HepG2 (cell line): Measurements from ENCODE around the gene PANK4. TPM values are rescaled to one million over a fixed set of nuclear protein-coding genes. Genes with fewer than 3 reads are reported as not detected.
A peak's percentile ranks its signal among the peaks of the same experiment; 100 is the strongest.

Source experiments
- ATF7-NPFF ChIP-seq: sonication (generic); formaldehyde crosslinking; IDR thresholded peaks from 2 replicates; pipeline ENCODE4 v1.8.1; 2023; ENCODE audit warnings: mild to moderate bottlenecking, low read depth, missing genetic modification reagents, moderate library complexity
- CREM ChIP-seq, 2 experiments: sonication (generic) in 1 of 2; formaldehyde crosslinking in 1 of 2; IDR thresholded peaks; 2 replicates each; pipeline versions ENCODE4 v1.4.0 to v1.6.1; 2016 to 2020; ENCODE audit warnings: antibody characterized with exemption in 1 of 2, mild to moderate bottlenecking in 1 of 2, missing genetic modification reagents in 1 of 2
- KAT8 ChIP-seq: IDR thresholded peaks from 2 replicates; pipeline ENCODE4 v1.6.1; 2016; ENCODE audit warnings: missing genetic modification reagents, missing compliant biosample characterization
- PAWR ChIP-seq: sonication (generic); formaldehyde crosslinking; IDR thresholded peaks from 2 replicates; pipeline ENCODE4 v1.4.0; 2020; ENCODE audit warnings: missing genetic modification reagents, mild to moderate bottlenecking, borderline replicate concordance
- SKI ChIP-seq: fragments of 450-650 bp; IDR thresholded peaks from one replicate; pipeline ENCODE4 v1.6.1; 2018; ENCODE audit warnings: mild to moderate bottlenecking; ENCODE audit not compliant: partially characterized antibody
- YEATS4 ChIP-seq: sonication (generic); formaldehyde crosslinking; IDR thresholded peaks from 2 replicates; pipeline ENCODE4 v1.4.0; 2020; ENCODE audit warnings: missing genetic modification reagents, borderline replicate concordance
- ZBTB2 ChIP-seq: sonication (generic); formaldehyde crosslinking; IDR thresholded peaks from 2 replicates; pipeline ENCODE4 v1.8.0; 2022; ENCODE audit warnings: low read depth, missing genetic modification reagents
- ZFX ChIP-seq: sonication (generic); formaldehyde crosslinking; IDR thresholded peaks from 2 replicates; pipeline ENCODE4 v1.4.0; 2020; ENCODE audit warnings: mild to moderate bottlenecking, low read depth, missing genetic modification reagents, moderate library complexity
- ZNF30 ChIP-seq: sonication (generic); formaldehyde crosslinking; IDR thresholded peaks from 2 replicates; pipeline ENCODE4 v1.5.0; 2020; ENCODE audit warnings: mild to moderate bottlenecking, missing genetic modification reagents
- ZNF530 ChIP-seq: sonication (generic); formaldehyde crosslinking; IDR thresholded peaks from 2 replicates; pipeline ENCODE4 v1.5.0; 2020; ENCODE audit warnings: low read depth, mild to moderate bottlenecking, missing genetic modification reagents
- ZNF563 ChIP-seq: sonication (generic); formaldehyde crosslinking; IDR thresholded peaks from 2 replicates; pipeline ENCODE4 v1.8.0; 2022; ENCODE audit warnings: mild to moderate bottlenecking, moderate library complexity, missing genetic modification reagents
- ZNF574 ChIP-seq: sonication (generic); formaldehyde crosslinking; IDR thresholded peaks from 2 replicates; pipeline ENCODE4 v1.4.0; 2020; ENCODE audit warnings: missing genetic modification reagents
- polyA plus RNA-seq, 8 experiments: library from polyadenylated mRNA; depleted of rRNA in 3 of 8; stranded (reverse) in 7 of 8; unstranded in 1 of 8; fragments of >200 nt; fragmentation: Illumina TruSeq in 4 of 8; extraction: Trizol in 4 of 8; gene quantifications; 2 replicates each; pipeline versions ENCODE4 v1.2.1 to v1.2.3, GENCODE V29; 2011 to 2016; ENCODE audit warnings: low read depth in 4 of 8, missing spikeins in 1 of 8, mixed read lengths in 1 of 8; ENCODE audit not compliant: insufficient read depth in 1 of 8
- total RNA-seq, 5 experiments: library from RNA; depleted of rRNA; stranded (reverse); fragments of >200 nt; fragmentation: Illumina TruSeq; extraction: Trizol; gene quantifications; 2 replicates each; pipeline ENCODE4 v1.2.3, GENCODE V29; 2016; ENCODE audit warnings: low read depth in 1 of 5
- TF ChIP-seq, protein P1 (sequence below): sonication (generic); formaldehyde crosslinking; IDR thresholded peaks from 2 replicates; pipeline ENCODE4 v1.5.0; 2020; ENCODE audit warnings: mild to moderate bottlenecking, missing genetic modification reagents, moderate library complexity
- TF ChIP-seq, protein P2 (sequence below): sonication (generic); formaldehyde crosslinking; IDR thresholded peaks from 2 replicates; pipeline ENCODE4 v1.5.1; 2020; ENCODE audit warnings: mild to moderate bottlenecking, missing genetic modification reagents, moderate library complexity
- TF ChIP-seq, protein P3 (sequence below): sonication (generic); formaldehyde crosslinking; IDR thresholded peaks from 2 replicates; pipeline ENCODE4 v1.5.0; 2020; ENCODE audit warnings: mild to moderate bottlenecking, missing genetic modification reagents

Gene PANK4
- total and polyA plus RNA-seq, 2 of the 13 experiments (the other 11 are each of a cell fraction or from before 2014, with no cell fraction given) = 17.4 to 19.3 TPM

DNA sequence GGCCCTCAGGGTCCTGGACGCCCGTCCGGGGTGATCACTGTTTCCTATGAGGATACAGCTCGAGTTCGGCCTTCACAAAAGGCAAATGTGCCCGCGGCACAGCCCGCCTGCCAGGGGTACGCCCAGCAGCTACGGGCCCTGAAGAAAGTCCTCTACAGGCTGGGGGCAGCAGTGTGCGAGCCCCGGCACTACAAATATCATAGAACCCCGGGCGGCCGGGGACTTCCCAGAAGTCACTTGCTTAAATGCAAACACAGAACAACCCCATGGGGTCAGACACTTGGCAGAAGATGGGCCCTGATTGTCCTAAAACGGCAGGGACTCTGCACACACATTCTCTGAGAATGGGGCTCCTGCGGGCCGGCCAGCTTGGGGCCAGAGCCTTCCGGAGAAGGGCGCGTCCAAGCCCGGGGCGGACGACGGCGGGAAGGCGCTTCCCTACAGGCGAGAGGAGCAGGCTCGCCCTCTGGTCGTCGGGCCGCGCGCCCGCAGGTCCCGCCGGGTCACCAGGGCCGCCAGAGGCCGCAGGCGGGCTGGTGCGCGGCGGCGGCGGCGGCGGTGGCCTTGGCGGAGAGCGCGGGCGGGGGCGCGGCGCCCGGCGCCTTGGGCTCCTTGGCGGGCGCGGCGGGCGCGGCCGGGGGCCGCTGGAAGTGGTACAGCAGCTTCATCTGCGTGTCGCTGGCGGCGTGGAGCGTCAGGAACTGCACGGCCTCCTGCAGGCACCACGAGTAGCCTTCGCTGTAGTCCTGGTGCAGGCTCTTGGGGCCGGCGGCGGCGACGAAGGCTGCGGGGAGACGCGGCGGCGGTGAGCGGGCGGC, 2.8 kb upstream of the PANK4 start (continued):
- TF ChIP-seq, protein P1, sequence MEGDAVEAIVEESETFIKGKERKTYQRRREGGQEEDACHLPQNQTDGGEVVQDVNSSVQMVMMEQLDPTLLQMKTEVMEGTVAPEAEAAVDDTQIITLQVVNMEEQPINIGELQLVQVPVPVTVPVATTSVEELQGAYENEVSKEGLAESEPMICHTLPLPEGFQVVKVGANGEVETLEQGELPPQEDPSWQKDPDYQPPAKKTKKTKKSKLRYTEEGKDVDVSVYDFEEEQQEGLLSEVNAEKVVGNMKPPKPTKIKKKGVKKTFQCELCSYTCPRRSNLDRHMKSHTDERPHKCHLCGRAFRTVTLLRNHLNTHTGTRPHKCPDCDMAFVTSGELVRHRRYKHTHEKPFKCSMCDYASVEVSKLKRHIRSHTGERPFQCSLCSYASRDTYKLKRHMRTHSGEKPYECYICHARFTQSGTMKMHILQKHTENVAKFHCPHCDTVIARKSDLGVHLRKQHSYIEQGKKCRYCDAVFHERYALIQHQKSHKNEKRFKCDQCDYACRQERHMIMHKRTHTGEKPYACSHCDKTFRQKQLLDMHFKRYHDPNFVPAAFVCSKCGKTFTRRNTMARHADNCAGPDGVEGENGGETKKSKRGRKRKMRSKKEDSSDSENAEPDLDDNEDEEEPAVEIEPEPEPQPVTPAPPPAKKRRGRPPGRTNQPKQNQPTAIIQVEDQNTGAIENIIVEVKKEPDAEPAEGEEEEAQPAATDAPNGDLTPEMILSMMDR = peak; percentile 50
- no peak for TF ChIP-seq PAWR
- TF ChIP-seq SKI = peak; percentile 57
- TF ChIP-seq YEATS4 (CRISPR knock-in tag) = 0 out of 2 replicates have a peak, but pooled peaks have one; percentile 12
- TF ChIP-seq, protein P2, sequence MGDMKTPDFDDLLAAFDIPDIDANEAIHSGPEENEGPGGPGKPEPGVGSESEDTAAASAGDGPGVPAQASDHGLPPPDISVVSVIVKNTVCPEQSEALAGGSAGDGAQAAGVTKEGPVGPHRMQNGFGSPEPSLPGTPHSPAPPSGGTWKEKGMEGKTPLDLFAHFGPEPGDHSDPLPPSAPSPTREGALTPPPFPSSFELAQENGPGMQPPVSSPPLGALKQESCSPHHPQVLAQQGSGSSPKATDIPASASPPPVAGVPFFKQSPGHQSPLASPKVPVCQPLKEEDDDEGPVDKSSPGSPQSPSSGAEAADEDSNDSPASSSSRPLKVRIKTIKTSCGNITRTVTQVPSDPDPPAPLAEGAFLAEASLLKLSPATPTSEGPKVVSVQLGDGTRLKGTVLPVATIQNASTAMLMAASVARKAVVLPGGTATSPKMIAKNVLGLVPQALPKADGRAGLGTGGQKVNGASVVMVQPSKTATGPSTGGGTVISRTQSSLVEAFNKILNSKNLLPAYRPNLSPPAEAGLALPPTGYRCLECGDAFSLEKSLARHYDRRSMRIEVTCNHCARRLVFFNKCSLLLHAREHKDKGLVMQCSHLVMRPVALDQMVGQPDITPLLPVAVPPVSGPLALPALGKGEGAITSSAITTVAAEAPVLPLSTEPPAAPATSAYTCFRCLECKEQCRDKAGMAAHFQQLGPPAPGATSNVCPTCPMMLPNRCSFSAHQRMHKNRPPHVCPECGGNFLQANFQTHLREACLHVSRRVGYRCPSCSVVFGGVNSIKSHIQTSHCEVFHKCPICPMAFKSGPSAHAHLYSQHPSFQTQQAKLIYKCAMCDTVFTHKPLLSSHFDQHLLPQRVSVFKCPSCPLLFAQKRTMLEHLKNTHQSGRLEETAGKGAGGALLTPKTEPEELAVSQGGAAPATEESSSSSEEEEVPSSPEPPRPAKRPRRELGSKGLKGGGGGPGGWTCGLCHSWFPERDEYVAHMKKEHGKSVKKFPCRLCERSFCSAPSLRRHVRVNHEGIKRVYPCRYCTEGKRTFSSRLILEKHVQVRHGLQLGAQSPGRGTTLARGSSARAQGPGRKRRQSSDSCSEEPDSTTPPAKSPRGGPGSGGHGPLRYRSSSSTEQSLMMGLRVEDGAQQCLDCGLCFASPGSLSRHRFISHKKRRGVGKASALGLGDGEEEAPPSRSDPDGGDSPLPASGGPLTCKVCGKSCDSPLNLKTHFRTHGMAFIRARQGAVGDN = peak; percentile 57
- peak; percentile 11; the same call in 1 of the 2 replicates for TF ChIP-seq ZNF574 (CRISPR knock-in tag)
- peak; percentile 69 for TF ChIP-seq ZFX
- TF ChIP-seq ZNF563 (CRISPR knock-in tag) = no peak
- TF ChIP-seq CREM (IDR thresholded peaks at IDR 0.05) = no peak
- no peak for TF ChIP-seq CREM (CRISPR knock-in tag; IDR thresholded peaks at IDR 0.05)
- TF ChIP-seq, protein P3, sequence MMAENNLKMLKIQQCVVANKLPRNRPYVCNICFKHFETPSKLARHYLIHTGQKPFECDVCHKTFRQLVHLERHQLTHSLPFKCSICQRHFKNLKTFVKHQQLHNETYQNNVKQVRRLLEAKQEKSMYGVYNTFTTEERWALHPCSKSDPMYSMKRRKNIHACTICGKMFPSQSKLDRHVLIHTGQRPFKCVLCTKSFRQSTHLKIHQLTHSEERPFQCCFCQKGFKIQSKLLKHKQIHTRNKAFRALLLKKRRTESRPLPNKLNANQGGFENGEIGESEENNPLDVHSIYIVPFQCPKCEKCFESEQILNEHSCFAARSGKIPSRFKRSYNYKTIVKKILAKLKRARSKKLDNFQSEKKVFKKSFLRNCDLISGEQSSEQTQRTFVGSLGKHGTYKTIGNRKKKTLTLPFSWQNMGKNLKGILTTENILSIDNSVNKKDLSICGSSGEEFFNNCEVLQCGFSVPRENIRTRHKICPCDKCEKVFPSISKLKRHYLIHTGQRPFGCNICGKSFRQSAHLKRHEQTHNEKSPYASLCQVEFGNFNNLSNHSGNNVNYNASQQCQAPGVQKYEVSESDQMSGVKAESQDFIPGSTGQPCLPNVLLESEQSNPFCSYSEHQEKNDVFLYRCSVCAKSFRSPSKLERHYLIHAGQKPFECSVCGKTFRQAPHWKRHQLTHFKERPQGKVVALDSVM (CRISPR knock-in tag) = no peak
- TF ChIP-seq ZBTB2 (CRISPR knock-in tag) = no peak
- no peak for TF ChIP-seq ATF7-NPFF (CRISPR knock-in tag)
- no peak for TF ChIP-seq ZNF530 (CRISPR knock-in tag)
- TF ChIP-seq KAT8 (CRISPR knock-in tag) = peak; percentile 41; the same call in 1 of the 2 replicates
- no peak for TF ChIP-seq ZNF30 (CRISPR knock-in tag)
